Ishikawa (cell line): ENCODE measurements around the gene FEM1C.

Experiments used
- CEBPB ChIP-seq: IDR thresholded peaks from 2 replicates; pipeline ENCODE4 v1.6.1; 2012
- EGR1 ChIP-seq: IDR thresholded peaks from 2 replicates; pipeline ENCODE4 v1.6.1; 2012
- EP300 ChIP-seq: IDR thresholded peaks from 2 replicates; pipeline ENCODE4 v1.6.1; 2012; ENCODE audit warnings: borderline replicate concordance
- MAX ChIP-seq: IDR thresholded peaks from 2 replicates; pipeline ENCODE4 v1.6.1; 2012
- NFIC ChIP-seq: IDR thresholded peaks from 2 replicates; pipeline ENCODE4 v1.6.1; 2012
- RAD21 ChIP-seq: IDR thresholded peaks from 2 replicates; pipeline ENCODE4 v1.6.1; 2012; ENCODE audit warnings: low read depth
- REST ChIP-seq: IDR thresholded peaks from 2 replicates; pipeline ENCODE4 v1.6.1; 2012; ENCODE audit warnings: low read depth, mild to moderate bottlenecking
- TAF1 ChIP-seq: IDR thresholded peaks from 2 replicates; pipeline ENCODE4 v1.6.1; 2012; ENCODE audit warnings: low read depth, mild to moderate bottlenecking
- TCF12 ChIP-seq: IDR thresholded peaks from 2 replicates; pipeline ENCODE4 v1.6.1; 2012; ENCODE audit warnings: low read depth
- USF1 ChIP-seq: IDR thresholded peaks from 2 replicates; pipeline ENCODE4 v1.6.1; 2012
- YY1 ChIP-seq: IDR thresholded peaks from 2 replicates; pipeline ENCODE4 v1.6.1; 2012; ENCODE audit warnings: low read depth

DNA sequence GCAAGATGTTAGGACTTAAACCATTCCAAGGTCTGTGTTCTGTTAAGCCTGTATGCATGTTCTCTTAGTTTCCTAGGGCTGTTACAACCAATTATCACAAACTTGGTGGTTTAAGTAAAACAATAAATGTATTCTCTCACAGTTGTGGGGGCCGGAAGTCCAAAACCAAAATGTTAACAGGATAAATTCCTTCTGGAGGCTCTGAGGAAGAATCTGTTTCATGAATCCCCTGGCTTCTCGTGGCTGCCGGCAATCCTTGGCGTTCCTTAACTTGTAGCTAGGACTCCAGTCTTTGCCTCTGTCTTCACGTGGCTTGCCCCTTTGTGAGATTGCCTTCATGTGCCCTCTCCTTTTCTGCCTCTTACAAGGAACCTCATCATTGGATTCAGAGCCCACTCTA lies 30.4 kb downstream of the FEM1C start:
- TF ChIP-seq EGR1 = no peak
- TF ChIP-seq MAX = no peak
- no peak for TF ChIP-seq YY1
- TF ChIP-seq RAD21 = no peak
- no peak for TF ChIP-seq TAF1
- no peak for TF ChIP-seq USF1
- no peak for TF ChIP-seq TCF12
- TF ChIP-seq CEBPB = no peak
- no peak for TF ChIP-seq NFIC
- TF ChIP-seq REST = no peak
- no peak for TF ChIP-seq EP300
